GM19193 (cell line): ENCODE results near the gene EDARADD.

Source experiments
- POLR2A ChIP-seq: IDR thresholded peaks from 4 replicates; pipeline ENCODE4 v1.6.1; 2011; ENCODE audit not compliant: insufficient read depth, insufficient read length; ENCODE audit errors: extremely low read depth

The EDARADD gene

DNA sequence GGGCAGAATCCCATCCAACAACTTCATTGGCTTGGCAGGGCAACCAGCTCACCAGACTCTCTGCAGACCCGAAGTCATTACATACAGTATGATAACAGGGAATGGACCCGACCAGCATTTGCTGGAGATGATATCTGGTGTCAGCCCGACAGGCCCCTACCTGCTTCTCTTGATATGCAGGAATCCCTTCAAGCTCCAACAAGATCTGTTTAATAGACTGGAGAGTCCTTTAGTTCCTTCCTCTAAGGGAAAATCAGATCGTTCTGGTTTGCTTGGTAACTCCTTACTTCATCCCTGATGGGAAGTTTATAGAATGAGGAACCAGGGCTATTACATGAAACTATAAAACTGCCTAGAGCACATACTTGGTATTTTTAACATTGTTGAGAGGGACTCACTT, 61.2 kb downstream of the EDARADD start:
- no peak for TF ChIP-seq POLR2A

DNA sequence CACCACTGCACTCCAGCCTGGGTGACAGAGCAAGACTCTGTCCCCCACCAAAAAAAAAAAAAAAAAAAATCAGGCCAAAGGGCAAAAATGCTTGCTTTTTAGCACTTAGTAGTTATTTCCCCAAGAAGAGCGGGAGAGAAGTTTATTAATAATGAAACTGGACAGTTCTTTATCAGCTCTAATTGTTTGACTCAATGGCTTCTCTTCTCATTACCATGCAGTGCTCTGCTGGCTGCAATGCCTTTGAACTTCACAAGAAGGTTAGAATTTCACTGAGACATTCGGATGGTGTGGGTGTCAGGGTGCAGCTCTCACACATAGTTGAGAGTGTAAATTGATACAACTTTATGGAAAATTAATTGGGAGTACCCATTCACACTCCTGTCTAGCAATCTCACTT, 63.7 kb downstream of the EDARADD start:
- TF ChIP-seq POLR2A: no peak

DNA sequence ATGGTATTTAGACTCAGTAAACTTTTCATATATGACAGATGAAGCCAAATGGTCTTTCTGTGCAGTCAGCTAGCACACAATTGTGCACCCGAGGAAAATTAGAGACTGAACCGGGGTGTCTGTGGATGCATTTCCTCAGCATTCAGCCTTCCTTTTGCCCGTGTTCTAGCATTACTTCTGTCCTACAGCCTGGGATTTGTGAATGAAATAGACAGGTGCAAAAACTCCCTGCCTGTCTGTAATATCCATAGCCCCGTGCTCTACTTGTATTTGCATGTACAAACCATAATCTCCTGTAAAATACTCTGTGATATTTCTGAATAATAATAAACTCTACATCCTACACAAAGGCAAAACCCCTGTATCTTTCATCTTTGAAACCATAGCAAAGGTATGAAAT, 64.9 kb downstream of the EDARADD start:
- no peak for TF ChIP-seq POLR2A

DNA sequence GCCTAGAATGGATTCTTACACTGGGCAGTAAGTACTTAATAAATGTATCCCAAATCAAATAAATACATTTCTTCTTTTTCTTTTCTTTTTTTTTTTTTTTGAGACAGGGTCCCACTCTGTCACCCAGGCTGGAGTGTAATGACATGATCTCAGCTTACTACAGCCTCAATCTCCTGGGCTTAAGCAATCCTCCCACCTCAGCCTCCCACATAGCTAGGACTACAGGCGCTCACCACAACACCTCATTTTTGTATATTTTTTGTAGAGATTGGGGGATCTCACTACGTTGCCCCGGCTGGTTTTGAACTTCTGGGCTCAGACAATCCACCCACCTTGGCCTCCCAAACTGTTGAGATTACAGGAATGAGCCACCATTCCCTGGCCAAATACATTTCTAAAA, 66.0 kb downstream of the EDARADD start:
- no peak for TF ChIP-seq POLR2A

DNA sequence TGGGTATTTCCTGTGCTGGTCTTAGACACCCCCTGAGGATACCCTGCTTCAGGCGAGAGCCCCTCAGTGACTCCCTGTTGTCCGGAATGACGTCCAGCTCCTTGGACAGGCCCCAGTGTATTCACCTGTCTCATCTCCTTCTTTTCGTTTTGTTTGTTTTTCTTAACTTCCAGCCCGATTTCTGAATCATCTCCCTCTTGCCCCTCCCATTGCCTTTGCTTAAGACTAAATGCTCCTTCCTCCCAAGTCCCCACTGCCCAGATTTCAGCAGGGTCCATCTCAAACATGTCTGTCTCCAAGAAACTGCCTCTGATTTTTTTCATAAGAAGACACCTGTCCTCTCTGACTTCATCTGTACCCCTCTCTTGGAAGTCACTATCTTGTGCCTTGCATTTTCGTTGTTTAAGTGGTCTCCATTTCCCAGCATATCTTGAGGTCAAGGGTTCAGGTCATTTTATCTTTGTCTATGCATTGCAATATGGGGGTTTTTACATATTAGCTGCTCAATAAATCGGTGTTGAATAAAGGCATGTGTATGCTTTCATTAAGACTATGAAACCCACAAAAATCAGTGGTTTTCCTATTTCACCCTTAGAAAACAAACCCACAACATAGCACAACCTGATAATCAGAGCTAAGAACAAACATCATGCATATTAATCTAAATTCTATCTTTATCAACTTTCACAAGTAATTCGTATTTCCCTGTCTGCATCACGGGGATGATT, 71.3 kb downstream of the EDARADD start:
- TF ChIP-seq POLR2A: no peak

DNA sequence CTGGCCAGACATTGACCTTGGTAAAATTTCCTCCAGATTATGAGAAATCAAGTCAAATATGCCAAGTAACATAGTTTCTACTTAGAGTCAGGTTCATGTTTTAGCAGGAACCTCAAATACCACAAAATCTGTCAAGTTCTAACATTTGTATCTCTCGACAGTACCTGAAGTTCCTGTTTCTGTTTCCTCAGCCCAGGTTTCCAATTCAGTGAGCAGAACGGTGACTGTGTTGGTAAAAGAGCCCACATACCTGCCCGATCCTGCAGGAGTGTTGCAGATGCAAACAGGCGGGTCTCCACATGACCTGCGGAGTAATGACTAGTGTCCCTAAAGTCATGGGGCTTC, 71.8 kb downstream of the EDARADD start:
- TF ChIP-seq POLR2A: no peak

DNA sequence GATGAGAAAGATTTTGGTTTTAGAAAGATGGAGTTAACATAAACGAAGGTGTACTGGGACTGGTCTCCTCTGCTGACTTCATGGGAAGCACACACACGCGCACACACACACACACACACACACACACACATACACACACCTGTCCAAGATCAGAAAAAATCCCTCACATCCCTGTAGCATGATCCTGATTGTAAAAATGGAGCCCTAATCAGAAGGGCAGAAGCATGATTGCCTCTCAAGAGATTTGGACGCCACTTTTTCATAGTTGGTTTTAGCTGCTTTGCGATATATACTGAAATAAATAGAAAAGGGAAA, 73.2 kb downstream of the EDARADD start:
- no peak for TF ChIP-seq POLR2A

DNA sequence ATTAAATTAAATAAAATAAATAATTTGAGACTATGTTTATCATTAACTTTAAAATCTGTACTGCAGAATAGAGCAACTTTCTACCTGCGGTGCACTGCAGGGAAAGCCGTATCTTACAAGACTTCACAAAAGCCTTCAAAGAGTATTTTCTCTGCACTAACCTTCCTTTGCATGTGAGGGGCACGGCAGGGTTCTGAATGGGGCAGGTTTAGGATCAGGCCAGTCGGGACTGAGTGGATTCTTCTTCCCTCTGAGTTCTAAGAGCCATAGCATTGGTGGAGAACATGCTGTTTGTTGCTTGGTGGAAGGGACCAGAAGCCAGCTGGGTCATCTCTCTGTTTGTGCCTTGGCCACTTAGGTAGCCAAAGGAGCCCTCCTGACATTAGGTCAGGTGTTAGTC, 74.5 kb downstream of the EDARADD start:
- no peak for TF ChIP-seq POLR2A

DNA sequence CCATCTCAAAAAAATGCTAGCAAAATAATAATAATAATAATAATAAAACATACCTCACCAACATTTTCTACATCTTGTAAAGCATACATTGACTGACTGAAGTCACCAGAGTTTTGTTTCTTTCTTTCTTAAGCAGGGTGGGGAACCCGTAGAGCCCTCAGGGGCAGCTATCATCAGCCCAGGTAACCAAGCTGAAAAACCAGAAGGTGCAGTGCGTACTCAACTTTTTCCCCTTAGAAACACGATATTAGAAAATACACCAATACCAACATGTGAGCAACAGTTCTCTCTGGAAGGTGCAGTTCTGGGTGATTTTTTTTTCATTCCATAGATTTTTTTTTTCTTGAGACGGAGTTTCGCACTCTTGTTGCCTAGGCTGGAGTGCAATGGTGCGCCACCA, 75.4 kb downstream of the EDARADD start:
- no peak for TF ChIP-seq POLR2A

DNA sequence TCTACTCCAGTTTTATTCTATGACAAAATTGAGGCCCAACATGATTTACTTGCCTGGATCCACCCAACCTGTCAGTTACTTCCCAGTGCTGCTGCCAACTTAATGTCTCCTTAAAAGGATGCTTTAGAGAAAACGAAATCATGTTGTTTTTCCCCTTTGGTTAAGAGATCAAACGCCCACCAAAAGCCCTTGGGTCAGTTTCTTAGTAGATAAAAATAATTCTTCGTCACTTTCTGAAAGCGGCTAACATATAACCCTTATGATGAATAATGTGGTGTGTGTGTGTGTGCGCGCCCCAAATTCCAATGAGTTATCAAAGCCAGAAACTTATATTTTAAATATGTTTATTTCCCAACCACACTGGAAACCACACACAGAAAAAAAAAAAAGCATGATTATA, 77.0 kb downstream of the EDARADD start:
- no peak for TF ChIP-seq POLR2A

DNA sequence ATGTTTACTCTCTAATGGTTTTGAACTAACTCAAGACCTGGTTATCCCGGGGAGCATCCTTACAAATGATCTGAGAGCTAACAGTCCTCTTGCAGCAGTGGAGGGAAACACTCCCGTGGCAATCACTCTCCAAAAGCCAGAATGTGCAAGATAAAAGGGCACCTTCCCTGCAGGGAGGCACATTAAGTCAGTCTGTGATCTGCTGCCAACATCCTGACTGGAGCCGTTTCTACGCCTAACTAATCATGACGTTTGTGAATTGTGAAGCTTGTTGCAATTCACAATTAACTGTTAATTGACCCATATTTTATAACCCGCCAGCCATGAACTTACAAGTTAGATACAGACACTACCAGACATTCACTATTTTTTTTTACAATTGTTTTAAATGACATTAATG, 77.6 kb downstream of the EDARADD start:
- no peak for TF ChIP-seq POLR2A

DNA sequence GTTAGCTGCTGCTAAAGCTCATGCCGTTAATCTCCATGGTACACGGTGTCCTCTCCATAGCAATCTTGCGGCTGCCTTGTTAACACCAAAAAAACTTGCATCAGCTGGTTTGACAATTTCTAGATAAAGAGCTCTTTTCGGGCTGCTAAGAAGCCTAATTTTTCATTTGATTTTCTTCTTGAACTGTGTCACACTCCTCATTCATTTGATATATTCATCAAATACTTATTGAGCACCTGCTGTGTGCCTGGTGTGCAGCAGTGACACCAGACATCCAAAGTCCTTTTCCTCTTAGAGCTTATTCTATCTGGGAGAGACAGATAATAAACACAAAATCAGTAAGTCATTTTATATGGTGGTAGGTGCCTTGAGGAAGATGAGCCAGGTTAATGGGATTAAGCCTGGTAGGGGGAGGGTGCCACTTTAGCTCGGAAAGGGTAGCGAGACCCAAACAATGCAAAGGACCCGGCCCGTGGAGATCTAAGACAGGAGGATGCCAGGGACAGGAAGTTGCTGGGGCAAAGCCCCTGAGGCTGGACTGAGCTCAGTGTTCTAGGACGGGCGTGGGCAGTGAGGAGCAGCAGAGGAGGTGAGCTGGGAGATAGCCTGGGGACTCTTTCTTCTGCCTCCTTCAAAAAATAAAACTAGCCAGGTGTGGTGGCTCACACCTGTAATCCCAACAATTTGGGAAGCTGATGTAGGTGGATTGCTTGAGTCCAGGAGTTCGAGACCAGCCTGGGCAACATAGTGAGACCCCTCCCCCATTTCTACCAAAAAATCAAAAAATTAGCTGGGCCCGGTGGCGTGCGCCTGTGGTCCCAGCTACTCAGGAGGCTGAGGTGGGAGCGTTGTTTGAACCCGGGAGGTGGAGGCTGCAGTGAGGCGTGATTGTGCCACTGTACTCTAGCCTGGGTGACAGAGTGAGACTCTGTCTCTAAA, 79.0 kb downstream of the EDARADD start:
- no peak for TF ChIP-seq POLR2A

DNA sequence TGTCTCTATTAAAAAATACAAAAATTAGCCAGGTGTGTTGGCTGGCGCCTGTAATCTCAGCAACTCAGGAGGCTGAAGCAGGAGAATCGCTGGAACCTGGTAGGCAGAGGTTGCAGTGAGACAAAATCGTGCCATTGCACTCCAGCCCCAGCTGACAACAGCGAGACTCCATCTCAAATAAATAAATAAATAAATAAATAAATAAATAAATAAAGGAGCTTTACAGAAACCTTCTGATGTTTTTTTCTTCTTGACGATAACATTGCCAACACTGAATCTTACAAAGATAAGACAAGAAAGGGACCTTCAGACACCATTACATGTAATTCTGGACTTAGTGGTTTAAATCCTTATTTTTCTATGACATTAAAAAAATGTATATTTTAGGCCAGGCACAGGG, 81.9 kb downstream of the EDARADD start:
- no peak for TF ChIP-seq POLR2A

DNA sequence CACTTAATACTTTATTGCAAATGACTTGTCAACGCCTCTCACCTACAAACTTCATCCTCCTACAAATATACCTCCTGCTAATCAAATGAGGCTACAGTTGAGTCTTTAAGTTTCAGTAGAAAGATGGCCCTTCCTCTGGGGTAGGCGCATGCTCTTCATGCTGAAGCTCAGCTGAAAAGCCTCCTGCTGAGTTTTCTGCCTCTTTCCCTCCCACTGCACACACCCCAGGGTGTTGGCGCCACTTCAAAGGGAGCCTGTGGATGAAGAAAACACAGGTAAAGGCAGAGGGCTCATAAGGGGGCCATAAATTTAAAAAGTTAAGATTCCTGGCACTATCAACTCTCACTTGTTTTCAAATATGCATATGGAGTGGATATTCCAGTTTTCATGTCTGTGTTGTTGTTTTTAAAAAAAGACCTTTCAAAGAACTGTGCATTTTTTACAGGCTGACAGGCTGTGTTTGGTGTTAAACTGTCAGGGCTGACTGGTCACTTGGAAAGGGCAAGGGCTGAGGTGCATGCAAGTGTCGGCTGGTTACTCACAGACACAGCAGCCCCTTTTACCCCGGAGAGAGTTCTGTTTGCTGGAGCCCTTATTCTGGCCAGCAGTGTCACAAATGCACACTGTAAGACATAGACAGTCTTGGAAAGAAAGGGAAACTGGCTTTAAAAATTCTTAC, 86.8 kb downstream of the EDARADD start:
- no peak for TF ChIP-seq POLR2A

DNA sequence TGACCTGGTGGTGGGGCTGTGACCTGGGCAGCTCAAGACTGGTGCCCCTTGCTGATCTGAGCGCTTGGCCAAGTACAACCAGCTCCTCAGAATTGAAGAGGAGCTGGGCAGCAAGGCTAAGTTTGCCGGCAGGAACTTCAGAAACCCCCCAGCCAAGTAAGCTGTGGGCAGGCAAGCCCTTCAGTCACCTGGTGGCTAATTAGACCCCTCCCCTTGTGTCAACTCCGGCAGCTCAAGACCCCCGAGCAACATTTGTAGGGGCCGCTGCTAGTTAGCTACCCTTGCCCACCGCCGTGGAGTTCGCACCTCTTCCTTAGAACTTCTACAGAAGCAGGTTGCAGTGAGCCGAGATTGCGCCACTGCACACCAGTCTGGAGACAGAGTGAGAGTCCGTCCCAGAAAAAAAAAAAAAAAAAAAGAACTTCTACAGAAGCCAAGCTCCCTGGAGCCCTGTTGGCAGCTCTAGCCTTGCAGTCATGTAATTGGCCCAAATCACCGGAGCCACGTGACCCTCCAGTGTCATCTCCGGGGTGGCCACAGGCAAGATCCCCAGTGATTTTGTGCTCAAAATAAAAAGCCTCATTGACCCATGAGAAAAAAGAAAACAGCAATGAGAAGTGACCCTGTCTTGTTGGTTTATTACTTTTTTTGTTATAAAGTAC, 90.4 kb downstream of the EDARADD start:
- no peak for TF ChIP-seq POLR2A

DNA sequence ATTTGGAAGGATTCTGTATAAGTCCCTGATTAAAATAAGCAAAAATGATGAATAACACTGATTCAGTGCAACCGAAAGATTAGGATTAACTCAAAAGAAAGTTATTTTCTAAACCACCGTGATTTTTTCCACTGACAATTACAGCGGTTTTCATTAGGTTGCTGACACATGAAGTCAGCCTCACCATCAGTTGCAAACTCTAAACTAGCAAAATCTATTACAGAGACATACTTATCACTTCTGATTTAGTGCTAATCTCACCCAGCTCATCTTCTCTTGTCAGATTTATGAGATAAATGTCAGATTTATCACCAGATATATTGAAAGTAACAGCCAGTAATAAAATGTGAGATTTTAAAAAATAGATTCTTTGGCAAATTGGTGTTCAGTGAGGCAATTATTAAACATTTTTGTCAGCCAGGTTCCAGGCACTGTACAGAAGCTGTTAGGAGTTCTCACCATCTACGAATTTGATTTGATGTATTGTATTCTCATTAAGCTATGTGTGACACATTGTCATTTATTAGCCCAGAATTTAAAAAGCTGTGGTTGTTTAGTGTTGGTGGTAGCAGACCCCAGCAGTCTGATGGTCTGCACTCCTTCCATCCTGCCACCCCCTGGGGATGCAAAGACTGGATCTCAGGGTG, 92.4 kb downstream of the EDARADD start:
- no peak for TF ChIP-seq POLR2A
